Amniotic epithelial cell (primary cell): Measurements from ENCODE around the gene ZNF185.

Experiments used
- DNase-seq: peaks from one replicate; pipeline ENCODE4 v3.0.0-alpha.2; 2010; ENCODE audit warnings: low read depth

Gene ZNF185

GRCh38 chrX:152897222-152898131 is at the start of gene ZNF185:
Gene ZNF185 (plus strand): TSS chrX:152898067. CDS start chrX:152914490, 16,423 bp downstream.
- peak; percentile 48 for DNase-seq

GRCh38 chrX:152850465-152850864 is 47.4 kb upstream of the ZNF185 start:
- no peak for DNase-seq

GRCh38 chrX:152853986-152854385 is 43.9 kb upstream of the ZNF185 start:
- DNase-seq = no peak

GRCh38 chrX:152861116-152861515 is 36.8 kb upstream of the ZNF185 start:
- peak; percentile 59 for DNase-seq

GRCh38 chrX:152861826-152862225 is 36.0 kb upstream of the ZNF185 start:
- no peak for DNase-seq

GRCh38 chrX:152865232-152865920 is 32.5 kb upstream of the ZNF185 start:
- DNase-seq = no peak

- no peak for DNase-seq
Measured at GRCh38 chrX:152866386-152866785, 31.5 kb upstream of the ZNF185 start.

- DNase-seq = no peak
Measured at GRCh38 chrX:152869972-152870371, 27.9 kb upstream of the ZNF185 start.

GRCh38 chrX:152871260-152871659 is 26.6 kb upstream of the ZNF185 start:
- no peak for DNase-seq

- no peak for DNase-seq
Measured at GRCh38 chrX:152872522-152872921, 25.3 kb upstream of the ZNF185 start.

GRCh38 chrX:152873361-152873760 is 24.5 kb upstream of the ZNF185 start:
- no peak for DNase-seq

- DNase-seq = no peak
Measured at GRCh38 chrX:152876931-152877840, 20.7 kb upstream of the ZNF185 start.

GRCh38 chrX:152878976-152879755 is 18.7 kb upstream of the ZNF185 start:
- peak; percentile 10 for DNase-seq

- no peak for DNase-seq
Measured at GRCh38 chrX:152881289-152881688, 16.6 kb upstream of the ZNF185 start.

GRCh38 chrX:152884171-152884570 is 13.7 kb upstream of the ZNF185 start:
- DNase-seq = no peak

- DNase-seq = no peak
Measured at GRCh38 chrX:152886716-152887115, 11.2 kb upstream of the ZNF185 start.

GRCh38 chrX:152892499-152892898 is 5.4 kb upstream of the ZNF185 start:
- no peak for DNase-seq

- DNase-seq = no peak
Measured at GRCh38 chrX:152892999-152893891, 4.6 kb upstream of the ZNF185 start.

GRCh38 chrX:152893980-152894610 is 3.8 kb upstream of the ZNF185 start:
- no peak for DNase-seq

GRCh38 chrX:152895121-152895520 is 2.7 kb upstream of the ZNF185 start:
- no peak for DNase-seq
